DMS 273 (cell line): Measurements from ENCODE around the gene AFF3.
"Not testable (repeated sequence)": the region's sequence is repeated elsewhere in the genome, so short reads cannot be mapped to it uniquely, and the experiment has no call there.

Experiments
- DNase-seq: peaks from one replicate; lab custom pipeline; 2025; ENCODE audit not compliant: unreplicated experiment; lab: John Stamatoyannopoulos, UW

Gene AFF3

DNA sequence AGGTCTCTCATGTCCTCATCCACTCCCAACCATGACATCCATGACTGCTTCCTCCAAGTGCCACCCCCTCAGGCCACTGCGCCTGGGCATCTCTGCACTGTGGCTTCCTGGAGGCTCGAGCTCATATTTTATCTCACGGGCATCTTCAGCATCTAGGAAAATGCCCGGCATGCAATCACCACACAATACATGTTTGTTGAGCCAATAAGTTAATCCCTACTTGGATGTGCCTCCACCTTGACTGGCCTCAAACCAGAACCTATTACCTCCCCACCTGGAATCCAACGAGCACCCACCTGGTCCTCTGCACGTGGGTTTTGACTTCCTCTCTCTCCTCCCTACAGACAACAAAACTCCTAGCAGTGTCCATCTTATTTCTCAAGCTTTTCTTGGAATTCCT lies 453.7 kb downstream of the AFF3 start:
- no peak for DNase-seq

GRCh38 chr2:99682275-99683060 lies 459.9 kb downstream of the AFF3 start:
- peak; percentile 59 for DNase-seq

DNA sequence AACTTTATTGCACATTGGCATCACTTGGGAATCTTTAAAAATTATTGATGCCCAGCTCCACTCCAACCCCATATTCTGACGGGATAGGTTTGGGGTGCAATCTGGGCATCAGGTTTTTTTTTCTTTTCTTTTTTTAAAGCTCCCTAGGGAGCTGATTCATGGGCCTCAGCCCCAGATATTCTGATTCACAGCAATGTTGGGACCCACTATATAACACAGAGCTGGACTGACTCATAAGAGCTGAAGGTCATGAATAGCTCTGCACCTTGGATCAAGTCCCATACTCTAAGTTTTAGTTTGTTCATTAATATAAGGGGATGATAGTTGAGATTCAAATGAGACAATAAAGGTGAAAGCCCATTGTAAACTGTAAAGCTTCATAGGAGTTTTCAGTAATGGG lies 461.4 kb downstream of the AFF3 start:
- DNase-seq = no peak

DNA sequence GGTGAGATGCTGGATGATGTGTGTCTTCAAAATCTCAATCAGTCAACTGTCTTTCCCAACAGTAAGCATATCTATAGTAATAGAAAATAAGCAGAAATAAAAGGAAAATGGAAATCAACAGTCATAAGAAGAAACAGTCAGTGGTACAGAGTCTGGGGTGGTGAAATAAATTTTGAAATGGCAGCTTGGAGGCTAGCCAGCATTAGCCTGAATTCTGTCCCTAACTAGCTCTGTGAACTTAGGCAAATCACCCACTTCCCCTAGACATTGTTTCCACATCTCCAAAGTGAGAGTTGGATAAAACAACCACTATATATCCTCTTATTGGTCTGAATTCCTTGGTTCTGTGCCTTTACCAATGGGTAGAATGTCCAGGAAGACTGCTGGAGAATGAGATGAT lies 462.9 kb downstream of the AFF3 start:
- no peak for DNase-seq

DNA sequence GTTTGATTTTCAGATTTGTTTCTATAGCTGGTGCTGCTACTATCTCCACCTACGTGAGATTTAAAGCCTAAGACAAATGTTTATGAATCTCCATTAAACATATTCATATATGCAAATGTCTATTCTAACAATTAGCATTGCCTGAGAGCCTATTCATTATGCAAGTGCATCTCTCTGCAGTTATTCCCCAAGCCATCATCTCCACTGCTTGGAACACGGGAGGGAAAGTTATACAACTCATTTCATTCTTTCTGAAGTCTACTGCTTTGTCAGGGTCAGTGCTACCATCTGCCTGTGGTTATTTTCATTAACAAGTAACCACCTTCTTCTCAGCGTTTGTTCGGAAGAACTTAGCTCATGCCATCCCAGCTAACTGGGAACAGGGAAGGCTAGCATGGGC lies 463.8 kb downstream of the AFF3 start:
- no peak for DNase-seq

GRCh38 chr2:99677814-99678213 lies 464.6 kb downstream of the AFF3 start:
- no peak for DNase-seq

DNA sequence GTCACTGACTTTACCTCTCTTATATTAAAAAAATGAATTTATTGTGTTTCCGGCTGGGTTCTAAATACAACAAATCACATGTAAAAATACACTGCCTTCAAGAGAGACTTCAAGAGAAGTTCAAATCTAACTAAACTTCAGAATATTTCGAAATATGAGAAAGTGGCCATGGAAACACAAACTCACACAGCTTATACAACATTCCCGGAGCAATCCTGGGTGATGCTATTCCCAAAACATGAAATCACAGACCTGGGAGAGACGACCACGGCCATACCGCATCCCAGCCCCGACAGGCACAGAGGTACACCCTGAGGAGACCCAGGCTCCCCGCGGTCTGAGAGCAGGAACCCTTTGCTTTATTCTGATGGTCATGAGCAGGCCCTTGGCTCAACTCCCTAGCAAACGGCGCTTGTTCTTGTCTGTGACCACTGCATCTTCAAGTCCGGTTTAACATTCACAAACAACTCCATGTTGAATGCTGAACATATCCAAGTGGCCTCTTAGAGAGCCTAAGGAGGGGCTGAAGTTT lies 467.2 kb downstream of the AFF3 start:
- no peak for DNase-seq

- DNase-seq = no peak
Observed at GRCh38 chr2:99674090-99674489, 468.3 kb downstream of the AFF3 start.

GRCh38 chr2:99672766-99673350 lies 469.5 kb downstream of the AFF3 start:
- DNase-seq = no peak

GRCh38 chr2:99670768-99671734 lies 471.3 kb downstream of the AFF3 start:
- no peak for DNase-seq

GRCh38 chr2:99666256-99666655 lies 476.1 kb downstream of the AFF3 start:
- DNase-seq = no peak

DNA sequence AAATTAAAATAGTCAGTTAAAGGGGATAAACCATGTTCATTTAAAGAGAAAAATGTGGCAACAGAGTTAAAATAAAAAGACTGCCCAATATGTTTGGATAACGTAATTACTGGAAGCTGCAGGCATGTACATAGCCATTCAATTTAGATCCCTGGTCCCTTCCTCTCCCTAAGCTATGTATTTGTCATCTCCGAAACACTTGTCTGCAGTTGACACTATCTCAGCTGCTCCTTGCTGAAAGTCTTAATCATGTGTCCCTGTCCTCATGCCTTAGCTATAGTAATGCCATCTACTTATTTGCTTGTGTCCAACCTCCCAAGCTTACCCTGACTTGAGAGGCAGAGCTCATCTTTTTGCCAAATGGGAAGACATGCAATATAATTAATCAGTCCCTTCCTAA lies 478.7 kb downstream of the AFF3 start:
- DNase-seq = no peak

GRCh38 chr2:99662761-99663341 lies 479.5 kb downstream of the AFF3 start:
- DNase-seq = peak; percentile 21

DNA sequence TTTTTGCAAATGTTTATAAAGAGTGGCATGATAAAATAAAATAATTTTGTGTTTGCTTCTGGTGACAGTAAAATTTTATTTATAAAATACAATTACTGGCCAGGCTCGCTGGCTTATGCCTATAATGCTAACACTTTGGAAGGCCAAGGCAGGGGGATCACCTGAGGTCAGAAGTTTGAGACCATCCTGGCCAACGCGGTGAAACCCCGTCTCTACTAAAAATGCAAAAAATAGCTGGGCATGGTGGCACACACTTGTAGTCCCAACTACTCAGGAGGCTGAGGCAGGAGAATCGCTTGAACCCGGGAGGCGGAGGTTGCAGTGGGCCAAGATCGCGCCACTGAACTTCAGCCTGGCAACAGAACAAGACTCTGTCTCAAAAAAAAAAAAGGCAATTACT lies 480.6 kb downstream of the AFF3 start:
- not testable (repeated sequence) for DNase-seq

DNA sequence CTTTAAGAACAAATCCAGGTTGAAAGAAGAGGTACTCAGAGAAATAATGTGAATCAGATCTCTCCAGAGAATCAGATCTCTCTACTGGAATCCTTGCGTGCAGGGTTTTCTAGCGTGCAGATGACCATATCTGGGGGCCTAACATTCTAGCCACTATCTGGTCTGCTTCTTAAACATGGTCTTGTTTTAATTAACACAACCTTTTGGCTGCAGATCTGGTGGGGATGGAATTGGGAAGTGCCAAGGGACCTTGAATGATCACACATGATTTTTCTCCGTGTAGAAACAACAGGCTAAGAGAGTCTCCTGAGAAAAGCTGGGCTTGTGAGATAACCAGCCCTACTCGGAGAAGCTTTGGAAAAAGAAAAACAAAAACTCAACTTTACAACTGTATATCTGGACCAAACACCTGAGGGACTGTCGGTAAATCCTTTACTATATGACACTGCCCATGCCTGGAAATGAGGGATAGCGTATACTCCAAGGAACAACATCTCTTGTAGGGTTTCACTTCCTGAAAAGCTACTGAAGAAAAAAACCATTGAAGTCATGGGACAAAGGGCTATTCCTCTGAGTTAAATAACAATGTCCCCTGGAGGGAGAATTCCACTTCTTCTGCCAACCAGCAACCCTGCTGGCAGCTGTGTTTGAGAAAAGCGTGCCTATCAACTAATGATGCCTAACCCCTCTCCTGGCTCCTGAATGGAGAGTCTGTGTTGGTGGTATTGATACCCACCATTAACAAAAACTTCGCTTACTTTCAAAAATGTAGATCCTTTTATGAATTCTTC lies 481.6 kb downstream of the AFF3 start:
- DNase-seq = no peak

DNA sequence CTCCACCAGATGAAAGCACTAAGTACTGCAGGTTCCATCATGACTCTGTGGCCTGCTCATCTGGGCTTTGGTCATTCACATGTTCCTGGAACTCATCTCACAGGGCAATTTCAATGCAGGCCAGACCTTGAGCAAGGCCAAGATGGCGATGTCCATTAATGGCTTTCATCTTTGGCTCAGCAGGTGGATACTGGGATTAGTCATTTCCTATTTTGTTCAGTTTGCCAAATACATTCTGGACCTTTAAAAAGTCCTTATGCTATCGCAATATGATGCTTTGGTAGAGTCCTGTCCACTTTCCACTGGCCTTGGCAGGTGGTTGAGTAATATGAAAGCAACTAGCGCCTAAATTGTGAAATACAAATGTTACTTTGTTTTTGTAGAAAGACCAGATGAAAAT lies 482.5 kb downstream of the AFF3 start:
- DNase-seq = no peak

GRCh38 chr2:99657691-99658258 lies 484.6 kb downstream of the AFF3 start:
- DNase-seq = no peak

- DNase-seq = no peak
Observed at GRCh38 chr2:99656994-99657393, 485.4 kb downstream of the AFF3 start.

GRCh38 chr2:99653433-99653832 lies 489.0 kb downstream of the AFF3 start:
- no peak for DNase-seq

GRCh38 chr2:99652862-99653261 lies 489.5 kb downstream of the AFF3 start:
- DNase-seq = no peak
